Smooth muscle cell (in vitro differentiated cells): ENCODE results near the gene FGR. TPM values are rescaled to one million over a fixed set of nuclear protein-coding genes. Genes with fewer than 3 reads are reported as not detected.
A peak's percentile ranks its signal among the peaks of the same experiment; 100 is the strongest.

Experiments used
- DNase-seq: peaks from one replicate; lab custom pipeline; 2025; ENCODE audit not compliant: unreplicated experiment; lab: John Stamatoyannopoulos, UW
- H2AFZ ChIP-seq: fragments of 200-600 bp; sonication (generic); 2 replicates; pipeline ENCODE4 v1.6.0; 2016; ENCODE audit warnings: antibody characterized with exemption, low read depth, mild to moderate bottlenecking
- H3F3A ChIP-seq: fragments of 200-600 bp; sonication (generic); 2 replicates; pipeline ENCODE4 v1.6.0; 2017; ENCODE audit warnings: antibody characterized with exemption, low read depth
- H3K27ac ChIP-seq: fragments of 200-600 bp; sonication (generic); 2 replicates; pipeline ENCODE4 v1.5.1; 2016; ENCODE audit warnings: low read depth, mild to moderate bottlenecking
- H3K27me3 ChIP-seq: fragments of 200-600 bp; sonication (generic); 2 replicates; pipeline ENCODE4 v1.6.1; 2016; ENCODE audit warnings: low read depth, mild to moderate bottlenecking
- H3K36me3 ChIP-seq: fragments of 200-600 bp; sonication (generic); 2 replicates; pipeline ENCODE4 v1.5.1; 2016; ENCODE audit warnings: low read depth
- H3K4me1 ChIP-seq: fragments of 200-600 bp; sonication (generic); 2 replicates; pipeline ENCODE4 v1.5.1; 2016; ENCODE audit warnings: low read depth
- H3K4me2 ChIP-seq: fragments of 200-600 bp; sonication (generic); 2 replicates; pipeline ENCODE4 v1.6.0; 2016; ENCODE audit warnings: mild to moderate bottlenecking
- H3K4me3 ChIP-seq: fragments of 200-600 bp; sonication (generic); 2 replicates; pipeline ENCODE4 v1.5.1; 2016; ENCODE audit warnings: mild to moderate bottlenecking
- H3K79me2 ChIP-seq: fragments of 200-600 bp; sonication (generic); 2 replicates; pipeline ENCODE4 v1.6.0; 2016; ENCODE audit warnings: low read depth, mild to moderate bottlenecking
- H3K9ac ChIP-seq: fragments of 200-600 bp; sonication (generic); 2 replicates; pipeline ENCODE4 v1.6.0; 2016; ENCODE audit warnings: low read depth
- H3K9me3 ChIP-seq: fragments of 200-600 bp; sonication (generic); replicated peaks from 2 replicates; pipeline ENCODE4 v1.5.1; 2016; ENCODE audit warnings: low read depth
- H4K20me1 ChIP-seq: fragments of 200-600 bp; sonication (generic); 2 replicates; pipeline ENCODE4 v1.6.0; 2016; ENCODE audit warnings: low read depth
- CTCF ChIP-seq: fragments of 200-600 bp; sonication (generic); IDR thresholded peaks from 2 replicates; pipeline ENCODE4 v1.5.1; 2017; ENCODE audit warnings: borderline replicate concordance, mild to moderate bottlenecking, antibody characterized with exemption; ENCODE audit not compliant: insufficient read depth, poor library complexity, severe bottlenecking
- WGBS: methylation state at CpG from one replicate; pipeline ENCODE4 v1.1.7; 2016; ENCODE audit warnings: low lambda C conversion rate; 5-methylcytosine and 5-hydroxymethylcytosine counted together
- polyA plus RNA-seq: library from polyadenylated mRNA; unstranded; fragments of >200 nt; fragmentation: Nextera tagmentation; extraction: Ambion mirVana; gene quantifications from 2 replicates; pipeline ENCODE4 v1.2.1, GENCODE V29; 2016
- total RNA-seq: library from RNA; depleted of rRNA; stranded (reverse); fragments of >200 nt; gene quantifications from 2 replicates; pipeline ENCODE4 v1.2.3, GENCODE V29; 2014

The FGR gene
- total and polyA plus RNA-seq, 2 experiments from 2014 or later, result 0.10 to 1.3 TPM

- no peaks in the 10 kb centered on the region for H3K36me3 ChIP-seq
- H3K27me3 ChIP-seq, result no peaks in the 10 kb centered on the region
- WGBS, result 54% methylated on average over 14 of the region's 17 CpGs
- no peaks in the 10 kb centered on the region for H3K9me3 ChIP-seq
- no peak overlapping the region for H3K4me3 ChIP-seq
- H3K27ac ChIP-seq, result peak overlapping the region; percentile 2
- H3K79me2 ChIP-seq, result peaks cover 97% of the 10 kb centered on the region
- peak overlapping the region; percentile 93 for H3K4me2 ChIP-seq
- peaks cover 100% of the 10 kb centered on the region for H4K20me1 ChIP-seq
- no peak overlapping the region for H3K9ac ChIP-seq
- DNase-seq, result no peak
- peaks cover 12% of the 10 kb centered on the region for H3F3A ChIP-seq
- no peak overlapping the region for H2AFZ ChIP-seq
- no peak for TF ChIP-seq CTCF
- peaks cover 73% of the 10 kb centered on the region for H3K4me1 ChIP-seq
Observed at GRCh38 chr1:27592931-27593677, 41.9 kb downstream of the FGR start.

DNA sequence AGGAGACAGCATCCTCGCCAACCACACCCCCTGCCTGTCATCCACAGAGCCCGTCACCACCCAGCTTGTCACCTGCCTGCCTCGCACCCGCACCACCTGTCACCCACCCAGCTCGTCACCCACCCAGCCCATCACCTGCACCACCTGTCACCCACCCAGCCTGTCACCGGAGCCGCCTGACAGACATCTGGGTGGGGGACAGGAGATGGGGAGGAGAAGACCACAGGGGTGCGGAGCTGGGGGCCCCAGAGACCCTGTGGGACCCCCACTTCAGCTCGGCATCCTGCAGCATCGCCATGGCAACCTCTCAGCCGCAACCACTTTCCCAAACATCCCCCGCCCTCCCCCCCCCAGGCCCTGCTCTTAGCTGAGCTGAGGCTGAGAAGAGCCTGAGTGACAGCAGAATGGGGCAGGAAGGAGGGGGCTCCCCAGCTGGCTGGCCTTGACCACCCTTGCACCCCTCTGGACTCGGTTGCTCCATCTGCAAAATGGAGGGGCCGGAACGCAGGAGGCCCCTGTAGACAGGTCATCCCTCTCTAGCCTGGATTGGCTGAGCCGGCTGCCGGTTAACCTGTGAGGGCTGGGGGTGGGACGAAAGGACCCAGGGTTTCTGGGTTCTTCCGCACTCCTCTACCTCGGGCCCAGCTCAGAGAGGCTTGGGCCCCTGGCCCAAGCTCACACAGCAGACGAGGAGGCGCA, 42.6 kb downstream of the FGR start:
- H3K4me1 ChIP-seq, result peaks cover 66% of the 10 kb centered on the region
- peaks cover 99% of the 10 kb centered on the region for H3K79me2 ChIP-seq
- H3F3A ChIP-seq, result peaks cover 12% of the 10 kb centered on the region
- H3K9me3 ChIP-seq, result no peaks in the 10 kb centered on the region
- H3K4me3 ChIP-seq, result no peak overlapping the region
- no peak for DNase-seq
- TF ChIP-seq CTCF, result no peak
- H4K20me1 ChIP-seq, result peaks cover 100% of the 10 kb centered on the region
- 89% methylated on average over 19 of the region's 22 CpGs for WGBS
- H3K4me2 ChIP-seq, result peak overlapping the region; percentile 93
- H2AFZ ChIP-seq, result no peak overlapping the region
- H3K27me3 ChIP-seq, result no peaks in the 10 kb centered on the region
- H3K36me3 ChIP-seq, result no peaks in the 10 kb centered on the region
- H3K27ac ChIP-seq, result peak overlapping the region; percentile 2
- no peak overlapping the region for H3K9ac ChIP-seq

DNA sequence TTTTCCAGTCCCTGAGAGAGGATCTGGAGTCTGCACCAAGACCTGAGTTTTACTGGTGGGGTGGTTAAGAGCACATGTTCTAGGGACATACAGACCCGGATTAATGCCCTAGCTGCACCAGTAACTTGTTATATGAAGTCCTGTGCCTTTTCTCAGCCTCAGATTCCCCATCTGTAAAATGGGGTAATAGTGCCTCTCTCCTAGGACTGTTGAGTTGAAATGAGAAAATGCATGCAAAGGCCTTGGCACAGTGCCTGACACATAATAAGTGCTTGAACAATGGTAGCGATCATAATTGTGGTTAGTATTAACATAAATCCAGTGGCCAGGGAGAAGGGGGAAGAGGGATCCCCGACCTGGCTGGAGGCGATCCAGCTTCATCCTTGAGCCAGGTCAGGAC, 43.4 kb downstream of the FGR start:
- no peak for TF ChIP-seq CTCF
- H3K27ac ChIP-seq, result peak overlapping the region; percentile 60
- peaks cover 58% of the 10 kb centered on the region for H3K4me1 ChIP-seq
- H2AFZ ChIP-seq, result no peak overlapping the region
- WGBS, result 95% methylated on average over 4 of the region's 4 CpGs
- H3K27me3 ChIP-seq, result no peaks in the 10 kb centered on the region
- H3K36me3 ChIP-seq, result no peaks in the 10 kb centered on the region
- no peak for DNase-seq
- H3F3A ChIP-seq, result peaks cover 8% of the 10 kb centered on the region
- no peak overlapping the region for H3K4me3 ChIP-seq
- no peaks in the 10 kb centered on the region for H3K9me3 ChIP-seq
- H3K9ac ChIP-seq, result no peak overlapping the region
- H3K79me2 ChIP-seq, result peaks cover 99% of the 10 kb centered on the region
- peaks cover 100% of the 10 kb centered on the region for H4K20me1 ChIP-seq
- H3K4me2 ChIP-seq, result no peak overlapping the region
